Right hindlimb (tissue), 1 donor: ENCODE data around the gene ITGB8.

Source experiments
- DNase-seq: peaks from one replicate; pipeline ENCODE4 v3.0.0-alpha.2; 2018

ITGB8 gene

DNA sequence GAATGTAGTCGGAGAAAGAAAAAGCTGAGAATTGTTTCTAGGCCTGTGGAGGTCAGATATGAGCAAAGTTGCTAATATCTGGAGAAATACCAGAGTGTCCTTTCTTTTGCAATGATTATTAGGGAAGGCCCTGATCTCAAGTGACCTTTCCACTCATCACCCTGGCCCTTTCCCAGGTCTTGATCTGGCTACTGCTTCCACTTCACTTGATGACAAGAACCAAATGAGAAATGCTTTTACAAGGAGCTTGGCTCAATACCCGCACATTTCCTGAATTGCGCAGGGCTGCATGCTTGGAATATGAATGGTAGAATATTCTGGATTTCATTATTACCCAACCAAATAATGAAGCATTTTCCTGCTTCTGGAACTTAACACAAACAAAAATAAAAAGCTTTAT is 104.6 kb downstream of the ITGB8 start:
- DNase-seq, result peak; percentile 29

DNA sequence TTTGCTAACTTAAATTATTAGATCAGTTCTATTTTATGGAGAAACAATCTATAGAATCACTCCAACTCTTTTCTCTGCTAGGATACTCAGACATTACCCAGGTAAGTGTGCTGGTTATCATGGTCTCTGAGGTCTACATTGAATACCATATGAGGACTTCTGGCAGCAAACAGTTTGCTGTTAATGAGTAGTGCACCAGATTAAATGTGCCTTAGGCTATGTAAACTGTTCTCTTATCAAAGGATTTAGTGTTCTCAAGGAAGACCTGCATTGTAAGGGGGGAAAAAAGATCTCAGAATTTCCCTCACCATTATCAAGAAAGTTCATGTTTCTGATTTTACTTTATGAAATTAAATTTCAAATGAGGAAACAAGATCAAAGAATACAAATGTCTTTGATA is 107.5 kb downstream of the ITGB8 start:
- no peak for DNase-seq

GRCh38 chr7:20438694-20439376 is 108.1 kb downstream of the ITGB8 start:
- no peak for DNase-seq

DNA sequence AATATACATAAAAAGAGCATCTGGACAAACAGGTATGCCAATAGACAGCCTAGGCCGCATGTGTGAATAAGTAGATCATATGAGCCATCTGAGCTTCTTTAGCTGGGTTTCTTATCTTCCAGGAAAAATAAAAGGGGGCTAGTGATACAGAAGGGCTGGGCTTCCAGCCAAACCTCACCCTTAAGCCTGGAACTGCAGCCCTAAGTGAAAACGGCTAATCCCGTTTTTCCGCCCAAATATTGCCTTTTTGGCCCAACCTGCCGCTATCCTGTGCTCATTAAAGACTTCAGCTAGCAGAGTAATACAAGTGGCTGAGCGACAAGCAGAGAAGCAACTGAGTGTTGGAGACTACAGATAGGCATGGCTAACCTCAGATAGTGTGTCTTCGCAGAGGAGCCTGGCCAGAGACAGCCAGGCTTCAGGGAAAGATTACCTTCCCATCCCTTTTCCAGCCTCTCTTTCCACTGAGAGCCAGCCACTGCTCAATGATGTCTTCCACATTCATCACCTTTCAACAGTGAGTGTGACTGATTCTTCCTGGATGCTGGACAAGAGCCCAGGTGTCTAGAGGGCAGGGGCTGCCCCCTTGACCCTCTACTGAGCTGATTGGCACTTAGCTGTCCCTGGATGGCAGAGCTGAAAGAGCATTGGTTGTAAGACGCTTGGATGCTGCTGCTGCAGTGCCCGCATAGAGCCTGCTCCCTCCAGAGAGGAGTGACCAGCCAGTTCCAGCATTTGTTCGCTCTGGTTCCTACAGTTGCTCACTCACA is 108.9 kb downstream of the ITGB8 start:
- DNase-seq, result no peak

DNA sequence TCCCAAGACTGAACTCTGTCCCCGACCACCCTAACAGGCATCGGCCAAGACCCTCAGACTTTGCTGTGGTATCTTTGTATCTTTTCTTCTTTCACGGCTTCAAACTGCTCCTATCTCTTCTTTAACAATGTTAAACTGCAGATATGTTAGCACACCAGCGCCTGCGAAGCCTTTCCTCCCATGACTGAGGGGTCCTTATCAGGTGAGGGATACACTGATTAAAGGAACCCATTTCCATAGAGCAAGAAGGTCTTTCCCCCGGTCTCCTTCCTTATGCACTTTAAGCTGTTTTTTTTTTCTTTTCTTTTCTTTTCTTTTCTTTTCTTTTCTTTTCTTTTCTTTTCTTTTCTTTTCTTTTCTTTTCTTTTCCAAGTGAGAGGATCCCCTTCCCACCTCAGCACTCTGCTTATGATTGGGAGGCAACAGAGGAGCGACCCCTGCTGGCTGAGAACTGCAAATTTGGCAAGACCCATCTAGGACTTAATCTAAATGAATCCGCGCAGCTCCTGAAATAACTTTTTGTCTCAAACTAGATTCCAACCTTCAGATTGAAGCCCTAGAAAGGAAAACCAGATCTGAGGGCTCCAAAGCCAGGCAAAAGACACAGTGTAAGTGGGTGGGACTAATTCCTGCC is 109.9 kb downstream of the ITGB8 start:
- DNase-seq, result no peak

DNA sequence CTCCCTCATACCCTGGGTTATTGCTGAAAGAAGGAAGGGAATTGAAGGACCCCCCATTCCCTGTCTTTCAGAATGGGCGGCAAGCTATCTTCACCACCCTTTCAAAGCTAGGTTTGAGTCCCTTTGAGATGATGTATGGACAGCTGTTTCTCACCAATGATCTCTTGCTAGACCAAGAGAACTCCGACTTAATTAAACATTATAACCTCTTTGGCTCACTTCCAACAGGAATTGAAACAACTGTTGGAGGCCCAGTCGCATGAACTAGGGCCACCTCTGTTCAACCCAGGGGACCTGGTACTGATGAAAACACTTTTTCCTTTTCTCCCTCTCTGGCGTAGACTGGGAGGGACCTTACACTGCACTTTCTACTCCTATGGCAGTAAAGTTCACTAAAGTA is 110.6 kb downstream of the ITGB8 start:
- no peak for DNase-seq

- DNase-seq, result peak; percentile 36
These were observed 111.3 kb downstream of the ITGB8 start for GRCh38 chr7:20441991-20442441.

DNA sequence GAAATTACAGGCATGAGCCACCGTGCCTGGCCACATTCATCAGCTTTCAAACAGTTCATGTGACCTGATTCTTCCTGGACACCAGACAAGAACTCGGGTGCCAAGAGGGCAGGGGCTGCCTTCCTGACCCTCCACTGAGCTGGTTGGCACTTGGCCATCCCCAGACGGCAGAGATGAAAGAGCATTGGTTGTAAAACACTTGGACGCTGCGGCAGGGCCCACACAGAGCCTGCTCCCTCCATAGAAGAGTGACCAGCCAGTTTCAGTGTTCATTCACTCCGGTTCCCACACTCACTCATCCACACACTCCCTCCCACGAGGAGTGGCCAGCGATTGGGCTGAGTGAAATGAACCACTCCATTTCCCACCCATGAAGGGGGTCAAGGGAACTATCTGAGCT is 112.3 kb downstream of the ITGB8 start:
- peak; percentile 33 for DNase-seq

GRCh38 chr7:20444030-20444800 is 113.5 kb downstream of the ITGB8 start:
- DNase-seq, result peak; percentile 29

GRCh38 chr7:20447021-20447650 is 116.4 kb downstream of the ITGB8 start:
- no peak for DNase-seq

DNA sequence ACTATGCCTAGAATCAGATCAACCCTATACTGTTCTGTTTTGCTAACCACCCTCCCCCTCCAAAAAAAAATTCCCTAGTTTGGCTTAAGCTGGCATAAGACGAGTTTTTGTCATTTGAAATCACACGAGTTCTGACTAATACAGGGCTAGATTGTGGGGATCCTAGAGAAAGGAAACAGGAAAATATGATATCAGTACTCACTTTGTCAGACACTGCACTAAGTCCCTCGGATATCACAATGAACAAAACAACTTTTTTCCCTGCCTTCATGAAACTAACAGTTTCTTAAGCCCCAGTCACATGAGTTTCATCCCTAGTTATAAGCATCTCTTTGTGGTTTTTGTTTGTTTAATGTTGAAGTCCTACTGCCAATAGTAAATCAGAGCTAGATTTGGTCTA is 118.5 kb downstream of the ITGB8 start:
- DNase-seq, result no peak

- DNase-seq, result no peak
These were observed 119.8 kb downstream of the ITGB8 start for GRCh38 chr7:20450536-20450935.

DNA sequence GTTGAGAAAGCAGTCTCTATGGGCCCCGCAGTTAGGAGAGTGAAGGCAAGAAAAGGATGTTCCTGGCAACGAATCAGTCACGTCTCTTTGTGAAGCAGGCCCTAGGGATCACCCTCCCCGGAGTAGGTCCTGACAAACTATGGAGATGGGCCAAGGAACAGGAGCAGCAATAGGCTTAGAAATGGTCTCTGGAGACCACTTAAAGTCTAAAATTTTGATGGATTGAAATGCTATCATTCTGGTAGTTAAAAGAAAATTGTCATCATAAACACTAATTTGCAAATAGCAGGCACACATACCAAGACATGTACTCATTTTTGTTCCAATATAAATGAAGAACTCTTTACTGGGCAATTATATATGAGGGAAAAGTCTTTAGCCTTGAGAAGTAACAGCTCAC is 123.5 kb downstream of the ITGB8 start:
- DNase-seq, result no peak

- DNase-seq, result no peak
These were observed 126.0 kb downstream of the ITGB8 start for GRCh38 chr7:20456701-20457100.

- DNase-seq, result no peak
These were observed 127.8 kb downstream of the ITGB8 start for GRCh38 chr7:20458521-20458920.

- no peak for DNase-seq
These were observed 128.7 kb downstream of the ITGB8 start for GRCh38 chr7:20459419-20459818.

DNA sequence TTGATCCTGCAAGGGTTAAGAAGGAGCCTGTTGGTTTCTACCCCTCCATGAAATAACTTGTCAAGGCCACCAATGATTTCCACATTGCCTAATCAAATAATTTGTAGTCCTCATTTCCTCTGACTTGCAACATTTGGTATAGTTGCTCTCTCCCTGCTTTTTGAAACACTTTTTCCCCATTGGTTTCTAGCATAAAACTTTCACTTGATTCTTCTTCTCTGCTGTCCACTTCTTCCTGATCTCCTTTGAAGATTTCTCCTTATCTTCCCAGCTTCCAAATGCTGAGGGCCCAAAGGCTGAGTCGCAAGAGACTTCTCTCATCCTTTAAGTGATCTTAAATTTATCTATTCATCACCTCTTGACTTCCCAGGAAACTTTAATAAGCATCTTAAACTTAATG is 134.2 kb downstream of the ITGB8 start:
- DNase-seq, result no peak
